Measurements from ENCODE around the gene BMF. TPM values are rescaled to one million over a fixed set of nuclear protein-coding genes. Genes with fewer than 3 reads are reported as not detected.

BMF gene
- total RNA-seq, 1 donor from 2014 or later = 5.5 TPM

- intact Hi-C loops (cut with micrococcal nuclease) = loop anchor here (10.0 kb wide), 1 partner anchor 170 kb away; the partner anchor contains the start of gene EIF2AK4
These were observed 4.3 kb downstream of the BMF start for GRCh38 chr15:40104296-40104864.

GRCh38 chr15:40103864-40104271 is 4.8 kb downstream of the BMF start:
- intact Hi-C loops (cut with micrococcal nuclease) = loop anchor here (10.0 kb wide), 1 partner anchor 169 kb away; the partner anchor contains the start of gene EIF2AK4

DNA sequence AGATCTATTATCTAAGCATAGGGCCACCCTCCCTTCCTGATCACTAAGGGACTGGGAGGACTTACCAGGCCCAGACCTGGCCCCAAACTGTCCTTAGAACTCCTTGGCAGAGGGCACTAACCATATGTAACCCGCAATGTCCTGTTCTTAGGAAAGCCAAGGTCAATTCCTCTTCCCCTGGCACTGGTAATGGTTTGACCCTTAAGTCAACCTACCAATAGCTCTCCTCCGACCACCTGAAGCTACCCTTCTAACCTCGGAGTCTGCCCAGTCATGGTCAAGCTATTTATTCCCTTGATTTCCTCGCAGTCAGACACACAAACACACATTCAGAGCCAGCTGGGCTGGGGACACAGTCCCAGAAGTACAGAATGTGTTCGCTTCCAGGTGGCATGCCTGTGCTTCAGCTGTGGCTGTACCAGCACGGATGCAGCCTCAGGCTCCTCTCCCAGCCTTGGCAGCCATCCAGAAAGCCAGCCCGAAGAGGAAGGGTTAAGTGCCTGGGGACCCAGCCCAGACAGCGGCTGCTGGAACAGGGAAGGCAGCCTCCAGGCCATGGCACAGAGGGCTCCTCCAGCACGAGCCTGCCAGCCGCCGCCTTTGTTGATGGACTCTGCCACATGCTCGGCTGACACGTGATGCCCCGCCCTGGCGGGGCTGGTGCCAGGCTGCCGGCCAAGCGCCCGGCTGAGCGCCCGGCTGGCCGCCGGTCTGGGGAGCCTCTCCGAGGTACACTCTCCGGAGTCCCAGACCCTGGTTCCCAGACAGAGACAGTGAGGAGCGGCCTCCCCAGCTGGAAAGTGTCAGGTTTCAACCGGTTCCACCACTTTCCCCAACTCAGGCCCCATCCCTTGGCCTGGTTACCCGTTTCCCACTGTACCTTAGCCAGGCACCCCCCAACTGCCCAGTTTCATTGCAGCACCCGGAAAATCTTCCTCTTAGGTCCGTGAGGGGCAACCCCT is 5.5 kb downstream of the BMF start:
- intact Hi-C loops (cut with micrococcal nuclease) = loop anchor here (10.0 kb wide), 1 partner anchor 168 kb away; the partner anchor contains the start of gene EIF2AK4

DNA sequence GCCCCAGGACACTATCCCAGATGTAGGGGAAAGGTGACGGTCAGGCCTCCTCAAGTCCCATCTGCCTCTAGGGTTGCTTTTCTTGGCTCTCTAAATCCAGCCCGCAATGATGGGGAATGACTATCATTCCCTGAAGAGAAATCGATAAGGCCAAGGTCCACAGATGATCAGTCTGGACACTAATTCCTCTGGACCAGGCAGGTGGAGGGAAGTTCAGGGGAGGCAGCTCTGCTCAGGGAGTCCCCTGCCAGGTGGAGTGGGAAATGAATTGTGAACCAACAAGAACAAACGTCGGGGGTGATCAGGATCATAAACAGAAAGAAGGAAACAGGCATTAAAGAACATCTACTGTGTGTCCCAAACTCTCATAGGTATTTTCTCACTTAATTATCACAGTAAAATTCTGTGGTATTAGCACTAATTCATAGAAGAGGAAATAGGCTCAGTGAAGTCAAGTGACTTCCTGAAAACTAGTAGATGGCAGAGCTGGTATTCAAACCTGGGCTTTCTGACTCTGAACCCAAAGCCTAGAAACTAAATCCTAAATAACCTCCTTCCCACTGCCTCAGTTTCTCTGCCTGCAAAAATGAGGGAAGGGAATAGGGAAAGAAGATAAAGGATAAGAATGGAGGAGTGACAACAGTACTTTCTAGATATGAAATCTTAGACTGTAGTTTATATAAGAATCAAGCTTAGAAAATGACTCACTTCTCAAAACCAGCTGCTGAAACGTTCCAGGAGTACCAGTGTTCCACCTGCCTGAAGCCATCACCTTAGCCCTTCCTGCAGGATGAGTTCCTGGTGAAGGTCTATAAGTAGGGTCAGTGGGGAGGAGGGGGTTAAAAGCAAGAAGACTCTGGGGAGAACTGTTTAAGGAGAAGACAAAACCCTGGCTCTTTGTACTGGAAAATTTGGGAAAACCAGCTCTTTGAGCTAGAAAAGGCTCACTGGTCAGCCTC is 7.5 kb downstream of the BMF start:
- intact Hi-C loops (cut with micrococcal nuclease) = loop anchor here (10.0 kb wide), 1 partner anchor 166 kb away; the partner anchor contains the start of gene EIF2AK4

- intact Hi-C loops (cut with micrococcal nuclease) = loop anchor here (10.0 kb wide), 1 partner anchor 166 kb away; the partner anchor contains the start of gene EIF2AK4
These were observed 8.3 kb downstream of the BMF start for GRCh38 chr15:40100123-40100946.

- intact Hi-C loops (cut with micrococcal nuclease) = loop anchor here (1.0 to 2.0 kb wide), 3 partner anchors 10 to 62 kb away; partner anchors contain the start of genes BMF, BUB1B and SRP14
These were observed 10.0 kb downstream of the BMF start for GRCh38 chr15:40098489-40099261.

GRCh38 chr15:40097968-40098476 is 10.7 kb downstream of the BMF start:
- intact Hi-C loops (cut with micrococcal nuclease) = loop anchor here (1.0 to 2.0 kb wide), 3 partner anchors 10 to 63 kb away; partner anchors contain the start of genes BMF, BUB1B and SRP14

DNA sequence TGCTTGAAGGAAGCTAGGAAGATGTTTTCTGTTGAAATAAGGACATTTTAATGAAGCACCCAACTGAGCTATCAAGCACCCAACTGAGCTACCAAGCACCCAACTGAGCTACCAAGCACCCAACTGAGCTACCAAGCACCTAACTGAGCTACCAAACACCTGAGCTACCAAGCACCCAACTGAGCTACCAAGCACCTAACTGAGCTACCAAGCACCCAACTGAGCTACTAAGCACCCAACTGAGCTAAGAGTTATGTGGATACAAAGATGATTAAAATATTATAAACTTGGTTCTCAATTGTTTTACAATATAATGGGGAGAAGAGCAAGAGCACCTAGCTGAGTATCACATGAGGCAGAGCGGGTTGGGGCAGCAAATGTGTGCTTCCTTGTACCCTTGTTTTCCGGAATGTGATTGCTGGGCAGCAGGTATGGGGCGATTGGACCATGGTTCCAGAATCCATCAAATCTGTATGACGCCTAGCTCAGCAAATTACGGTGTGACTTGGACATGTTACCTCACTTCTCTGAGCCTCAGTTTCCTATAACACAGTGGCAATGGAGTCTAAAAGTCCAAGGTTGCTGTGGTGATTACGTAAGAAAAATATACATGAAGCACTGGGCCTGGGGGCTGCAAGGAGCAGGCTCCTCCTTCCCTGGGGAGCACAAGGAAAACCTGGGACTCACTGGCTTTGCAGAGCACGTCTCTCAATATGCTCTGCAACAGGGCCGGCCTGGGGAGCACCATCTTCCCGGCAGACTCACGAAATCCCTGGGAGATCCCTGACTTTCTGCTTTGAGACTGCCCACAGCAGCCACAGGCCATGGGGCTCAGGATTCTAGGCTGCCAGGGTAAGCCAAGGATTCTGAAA is 11.3 kb downstream of the BMF start:
- intact Hi-C loops (cut with micrococcal nuclease) = no loop called here

- intact Hi-C loops (cut with micrococcal nuclease) = no loop called here
These were observed 12.4 kb downstream of the BMF start for GRCh38 chr15:40096094-40096891.

DNA sequence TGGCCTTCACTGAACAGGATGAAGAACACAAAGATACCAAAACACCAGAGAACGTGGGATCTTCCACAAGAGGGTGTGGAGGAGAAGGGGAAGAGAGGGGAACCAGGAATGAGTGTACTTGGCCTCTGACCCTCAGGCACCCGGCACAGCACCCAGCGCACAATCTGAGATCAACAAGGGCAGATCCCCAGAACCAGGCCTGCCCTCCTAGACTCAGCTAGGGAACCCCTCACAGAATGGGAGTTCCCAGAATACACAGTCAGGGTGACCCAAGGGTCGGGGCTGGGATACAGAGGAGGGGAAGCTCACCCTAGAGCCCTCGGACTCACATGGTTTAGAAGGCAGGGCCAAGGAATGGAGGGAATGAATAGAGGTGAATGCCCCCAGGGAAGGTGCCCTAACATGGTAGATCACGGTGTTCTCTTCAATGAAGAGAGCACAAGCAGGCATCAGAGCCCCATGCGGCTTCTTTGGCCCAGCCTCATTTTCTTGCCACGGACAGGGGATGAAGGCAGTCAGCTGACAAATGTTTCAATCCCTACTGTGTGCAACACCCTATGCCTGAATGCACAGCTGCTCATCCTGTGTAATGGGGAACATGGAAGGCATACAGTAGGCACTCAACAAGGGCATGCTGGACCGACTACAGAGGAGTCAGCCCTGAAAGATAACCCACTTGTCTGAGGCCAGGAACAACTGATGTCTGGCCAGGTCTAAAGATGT is 13.1 kb downstream of the BMF start:
- intact Hi-C loops (cut with micrococcal nuclease) = no loop called here

DNA sequence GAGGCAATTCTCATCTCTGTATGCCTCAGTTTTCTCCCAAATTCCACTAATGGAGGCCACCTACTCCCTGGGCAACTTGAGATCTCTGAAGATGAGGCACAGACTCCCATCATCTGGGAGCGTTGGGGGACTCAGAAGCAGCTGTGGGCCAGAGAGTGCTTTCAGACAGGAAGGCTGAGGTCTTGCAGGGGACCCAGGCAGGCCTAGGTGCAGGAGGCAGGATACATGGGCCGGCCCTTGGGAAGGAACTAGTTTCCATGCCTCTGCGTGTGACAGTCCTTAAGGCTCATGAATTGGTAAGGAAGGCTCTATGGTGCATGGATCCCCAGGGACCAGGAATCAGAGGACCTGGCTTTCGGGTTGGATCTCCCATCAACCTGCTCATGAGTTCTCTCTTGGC is 14.5 kb downstream of the BMF start:
- intact Hi-C loops (cut with micrococcal nuclease) = no loop called here

- intact Hi-C loops (cut with micrococcal nuclease) = no loop called here
These were observed 15.5 kb downstream of the BMF start for GRCh38 chr15:40092979-40093869.

GRCh38 chr15:40092256-40092978 is 16.3 kb downstream of the BMF start:
- intact Hi-C loops (cut with micrococcal nuclease) = no loop called here

DNA sequence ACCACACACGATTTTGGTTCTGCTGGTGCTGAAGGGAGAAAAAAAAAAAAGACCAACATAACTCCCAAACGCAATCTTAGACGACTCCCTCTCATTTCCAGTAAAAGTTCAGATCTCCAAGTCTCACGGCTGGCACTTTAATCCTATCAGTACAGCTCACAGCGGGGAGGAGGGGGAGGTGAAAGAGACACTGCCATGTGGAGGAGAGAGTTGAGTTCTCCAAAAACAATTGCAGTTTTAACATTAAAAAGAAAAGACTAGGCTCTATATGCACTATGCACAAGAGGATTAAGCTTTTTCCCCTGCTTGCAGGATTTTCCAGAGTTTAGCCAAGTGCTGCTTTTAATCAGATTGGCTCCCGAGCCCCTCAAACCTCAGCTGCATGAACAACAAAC is 16.8 kb downstream of the BMF start:
- intact Hi-C loops (cut with micrococcal nuclease) = no loop called here
